Neuronal stem cell (in vitro differentiated cells): ENCODE measurements around the gene TMA7.

Experiments used
- DNase-seq: peaks from one replicate; pipeline ENCODE4 v3.0.0-alpha.2; 2013; ENCODE audit warnings: low spot score
- H2AFZ ChIP-seq: one replicate; pipeline ENCODE4 v1.6.1; 2013; ENCODE audit warnings: mild to moderate bottlenecking, low read length, inconsistent platforms
- H2AK5ac ChIP-seq: 2 replicates; pipeline ENCODE4 v1.6.1; 2013; ENCODE audit warnings: low read depth, mild to moderate bottlenecking, inconsistent platforms, low read length, moderate library complexity, mixed read lengths
- H2BK120ac ChIP-seq: 2 replicates; pipeline ENCODE4 v1.6.1; 2013; ENCODE audit warnings: low read depth, mild to moderate bottlenecking, inconsistent platforms, low read length, moderate library complexity, mixed read lengths
- H2BK12ac ChIP-seq: one replicate; pipeline ENCODE4 v1.6.1; 2013; ENCODE audit warnings: low read length, inconsistent platforms
- H2BK15ac ChIP-seq: 2 replicates; pipeline ENCODE4 v1.6.1; 2013; ENCODE audit warnings: mild to moderate bottlenecking, low read length, inconsistent platforms, mixed read lengths
- H2BK5ac ChIP-seq: one replicate; pipeline ENCODE4 v1.6.1; 2013; ENCODE audit warnings: inconsistent platforms, mild to moderate bottlenecking, low read length, moderate library complexity
- H3K14ac ChIP-seq: one replicate; pipeline ENCODE4 v1.6.1; 2013; ENCODE audit warnings: low read length, inconsistent platforms
- H3K18ac ChIP-seq: 2 replicates; pipeline ENCODE4 v1.6.1; 2013; ENCODE audit warnings: low read length, inconsistent platforms
- H3K23ac ChIP-seq: 2 replicates; pipeline ENCODE4 v1.6.1; 2013; ENCODE audit warnings: low read depth, mild to moderate bottlenecking, mixed read lengths, low read length, inconsistent platforms; ENCODE audit not compliant: poor library complexity
- H3K27ac ChIP-seq: replicated peaks from 3 replicates; pipeline ENCODE4 v1.5.1; 2013; ENCODE audit warnings: low read length, inconsistent platforms
- H3K27me3 ChIP-seq, 3 experiments: 2 replicates each; pipeline ENCODE4 v1.6.1; 2013; ENCODE audit warnings: low read length in 3 of 3, mild to moderate bottlenecking in 2 of 3, inconsistent platforms in 1 of 3, low read depth in 1 of 3, mixed read lengths in 1 of 3, moderate library complexity in 1 of 3; ENCODE audit not compliant: control insufficient read depth in 3 of 3, insufficient read depth in 3 of 3
- H3K36me3 ChIP-seq, 2 donors: replicated peaks in 1 of 2; 2 replicates each; pipeline ENCODE4 v1.6.1; 2013; ENCODE audit warnings: low read length in 2 of 2; ENCODE audit not compliant: control insufficient read depth in 2 of 2, insufficient read depth in 2 of 2
- H3K4ac ChIP-seq: 2 replicates; pipeline ENCODE4 v1.6.1; 2013; ENCODE audit warnings: inconsistent platforms, mild to moderate bottlenecking, low read length, moderate library complexity
- H3K4me1 ChIP-seq, 2 donors: 1 replicate in 1 of 2; 2 replicates in 1 of 2; pipeline ENCODE4 v1.6.1; 2013; ENCODE audit warnings: low read length in 2 of 2, low read depth in 1 of 2; ENCODE audit not compliant: control insufficient read depth in 2 of 2, insufficient read depth in 1 of 2
- H3K4me2 ChIP-seq: one replicate; pipeline ENCODE4 v1.6.1; 2013; ENCODE audit warnings: mild to moderate bottlenecking, low read length, inconsistent platforms; ENCODE audit not compliant: insufficient read depth, poor library complexity, severe bottlenecking
- H3K4me3 ChIP-seq, 2 donors: 2 replicates each; pipeline ENCODE4 v1.5.1; 2013; ENCODE audit warnings: low read length in 2 of 2, mild to moderate bottlenecking in 2 of 2, inconsistent platforms in 1 of 2, moderate library complexity in 1 of 2
- H3K79me1 ChIP-seq: one replicate; pipeline ENCODE4 v1.6.1; 2013; ENCODE audit warnings: low read depth, mild to moderate bottlenecking, inconsistent platforms, low read length, moderate library complexity
- H3K9ac ChIP-seq: one replicate; pipeline ENCODE4 v1.6.1; 2013; ENCODE audit warnings: mild to moderate bottlenecking, low read depth, low read length, inconsistent platforms; ENCODE audit not compliant: poor library complexity
- H3K9me3 ChIP-seq, 2 donors: replicated peaks in 1 of 2; 2 replicates each; pipeline versions ENCODE3 to v1.6.1; 2013; ENCODE audit warnings: low read length in 2 of 2, mild to moderate bottlenecking in 2 of 2, inconsistent platforms in 1 of 2, low read depth in 1 of 2, mixed read lengths in 1 of 2, moderate library complexity in 1 of 2; ENCODE audit not compliant: control insufficient read depth in 2 of 2, insufficient read depth in 1 of 2
- H4K8ac ChIP-seq: one replicate; pipeline ENCODE4 v1.6.1; 2013; ENCODE audit warnings: low read depth, mild to moderate bottlenecking, inconsistent platforms, low read length, moderate library complexity
- H4K91ac ChIP-seq: one replicate; pipeline ENCODE4 v1.6.1; 2013; ENCODE audit warnings: low read length, low read depth, mild to moderate bottlenecking, inconsistent platforms; ENCODE audit not compliant: poor library complexity
- WGBS, 2 donors: extraction: QIAGEN DNeasy Blood & Tissue Kit; methylation state at CpG; one replicate each; pipeline ENCODE4 v1.1.7; 2013; ENCODE audit warnings: missing lambda C conversion rate in 2 of 2, mixed read lengths in 1 of 2; ENCODE audit not compliant: insufficient read length in 2 of 2, insufficient replicate concordance in 1 of 2; ENCODE audit errors: extremely low coverage in 2 of 2; 5-methylcytosine and 5-hydroxymethylcytosine counted together

Gene TMA7

GRCh38 chr3:48436855-48437254 lies 3.2 kb upstream of the TMA7 start:
- Histone ChIP-seq H3K4me2 (no peak overlapping the region), H3K4ac (no peak overlapping the region), H2BK5ac (no peak overlapping the region), H3K14ac (no peak overlapping the region), H3K27me3 (no peaks in the 10 kb centered on the region), H3K9me3 (no peaks in the 10 kb centered on the region), H2AFZ (no peak overlapping the region), H2BK15ac (no peak overlapping the region), H3K4me3 (no peak overlapping the region), H4K8ac (no peak overlapping the region), H3K18ac (no peak overlapping the region), H4K91ac (no peak overlapping the region), H3K79me1 (peaks cover 9% of the 10 kb centered on the region), H2BK12ac (no peak overlapping the region), H2BK120ac (no peak overlapping the region), H3K4me1 (peaks cover 6 to 17% of the 10 kb centered on the region in 2 donors), H3K27ac (no peak overlapping the region), H3K23ac (no peak overlapping the region), H3K36me3 (peaks cover 17 to 38% of the 10 kb centered on the region in 2 donors), H3K9ac (no peak overlapping the region), H2AK5ac (no peak overlapping the region)
- no peak for DNase-seq
- WGBS, 2 donors: no CpG with 5 or more reads among the region's 7 CpGs

GRCh38 chr3:48437812-48438211 lies 2.2 kb upstream of the TMA7 start:
- H3K23ac ChIP-seq: no peak overlapping the region
- H3K27me3 ChIP-seq: no peaks in the 10 kb centered on the region
- H2BK120ac ChIP-seq: no peak overlapping the region
- H2AK5ac ChIP-seq: no peak overlapping the region
- H4K8ac ChIP-seq: no peak overlapping the region
- no peak overlapping the region for H4K91ac ChIP-seq
- no CpG with 5 or more reads among the region's 4 CpGs for WGBS, 2 donors
- no peak overlapping the region for H3K9ac ChIP-seq
- H3K4me1 ChIP-seq: peaks cover 6 to 12% of the 10 kb centered on the region in 2 donors
- H3K18ac ChIP-seq: no peak overlapping the region
- H3K79me1 ChIP-seq: peaks cover 9% of the 10 kb centered on the region
- H3K4me3 ChIP-seq: no peak overlapping the region
- H3K4ac ChIP-seq: no peak overlapping the region
- H3K27ac ChIP-seq: no peak overlapping the region
- no peak overlapping the region for H2AFZ ChIP-seq
- no peak overlapping the region for H2BK5ac ChIP-seq
- H2BK15ac ChIP-seq: no peak overlapping the region
- H3K4me2 ChIP-seq: no peak overlapping the region
- H3K36me3 ChIP-seq: peaks cover 16 to 37% of the 10 kb centered on the region in 2 donors
- DNase-seq: no peak
- H3K14ac ChIP-seq: no peak overlapping the region
- H3K9me3 ChIP-seq: no peaks in the 10 kb centered on the region
- H2BK12ac ChIP-seq: no peak overlapping the region

GRCh38 chr3:48440590-48440958 lies 517 bp downstream of the TMA7 start:
- Histone ChIP-seq H2BK12ac (no peak overlapping the region), H3K4me2 (peak overlapping the region; percentile 81), H3K9ac (peak overlapping the region; percentile 100), H3K23ac (peak overlapping the region; percentile 94), H3K9me3 (no peaks in the 10 kb centered on the region), H2BK15ac (no peak overlapping the region), H3K79me1 (peaks cover 7% of the 10 kb centered on the region), H2BK120ac (no peak overlapping the region), H3K18ac (peak overlapping the region; percentile 35), H3K4me1 (peaks cover 2 to 6% of the 10 kb centered on the region in 2 donors), H3K4me3 (peak overlapping the region; percentile 78 to 93), H3K4ac (no peak overlapping the region), H3K14ac (peak overlapping the region; percentile 92), H2AK5ac (no peak overlapping the region), H2BK5ac (no peak overlapping the region), H4K91ac (no peak overlapping the region), H2AFZ (peak overlapping the region; percentile 85), H4K8ac (no peak overlapping the region), H3K36me3 (peaks cover 8 to 36% of the 10 kb centered on the region in 2 donors), H3K27ac (no peak overlapping the region), H3K27me3 (no peaks in the 10 kb centered on the region)
- no peak for DNase-seq
- WGBS, 2 donors: no CpG with 5 or more reads among the region's 21 CpGs

GRCh38 chr3:48441940-48442339 lies 1.9 kb downstream of the TMA7 start:
- no peak overlapping the region for H3K4me2 ChIP-seq
- no peak for DNase-seq
- no CpG with 5 or more reads among the region's 6 CpGs for WGBS, 2 donors
- H4K8ac ChIP-seq: no peak overlapping the region
- no peak overlapping the region for H3K14ac ChIP-seq
- H2BK5ac ChIP-seq: no peak overlapping the region
- H2BK15ac ChIP-seq: no peak overlapping the region
- peaks cover 6 to 7% of the 10 kb centered on the region in 2 donors for H3K4me1 ChIP-seq
- no peaks in the 10 kb centered on the region for H3K9me3 ChIP-seq
- H3K27me3 ChIP-seq: no peaks in the 10 kb centered on the region
- peaks cover 8 to 36% of the 10 kb centered on the region in 2 donors for H3K36me3 ChIP-seq
- no peak overlapping the region for H3K18ac ChIP-seq
- H3K9ac ChIP-seq: no peak overlapping the region
- H2AFZ ChIP-seq: no peak overlapping the region
- H3K79me1 ChIP-seq: peaks cover 11% of the 10 kb centered on the region
- no peak overlapping the region for H2BK120ac ChIP-seq
- H2BK12ac ChIP-seq: no peak overlapping the region
- no peak overlapping the region for H3K4ac ChIP-seq
- H2AK5ac ChIP-seq: no peak overlapping the region
- H4K91ac ChIP-seq: no peak overlapping the region
- no peak overlapping the region for H3K27ac ChIP-seq
- no peak overlapping the region for H3K23ac ChIP-seq
- peak overlapping the region in 1 of 2 donors; percentile 78 for H3K4me3 ChIP-seq
